Activated T-cell treated with anti-CD3 and anti-CD28 coated beads for 4 hours (primary cell): ENCODE data around the gene CNTNAP1.

Experiments
- DNase-seq: peaks from one replicate; pipeline ENCODE4 v3.0.0-alpha.2; 2020

The CNTNAP1 gene

DNA sequence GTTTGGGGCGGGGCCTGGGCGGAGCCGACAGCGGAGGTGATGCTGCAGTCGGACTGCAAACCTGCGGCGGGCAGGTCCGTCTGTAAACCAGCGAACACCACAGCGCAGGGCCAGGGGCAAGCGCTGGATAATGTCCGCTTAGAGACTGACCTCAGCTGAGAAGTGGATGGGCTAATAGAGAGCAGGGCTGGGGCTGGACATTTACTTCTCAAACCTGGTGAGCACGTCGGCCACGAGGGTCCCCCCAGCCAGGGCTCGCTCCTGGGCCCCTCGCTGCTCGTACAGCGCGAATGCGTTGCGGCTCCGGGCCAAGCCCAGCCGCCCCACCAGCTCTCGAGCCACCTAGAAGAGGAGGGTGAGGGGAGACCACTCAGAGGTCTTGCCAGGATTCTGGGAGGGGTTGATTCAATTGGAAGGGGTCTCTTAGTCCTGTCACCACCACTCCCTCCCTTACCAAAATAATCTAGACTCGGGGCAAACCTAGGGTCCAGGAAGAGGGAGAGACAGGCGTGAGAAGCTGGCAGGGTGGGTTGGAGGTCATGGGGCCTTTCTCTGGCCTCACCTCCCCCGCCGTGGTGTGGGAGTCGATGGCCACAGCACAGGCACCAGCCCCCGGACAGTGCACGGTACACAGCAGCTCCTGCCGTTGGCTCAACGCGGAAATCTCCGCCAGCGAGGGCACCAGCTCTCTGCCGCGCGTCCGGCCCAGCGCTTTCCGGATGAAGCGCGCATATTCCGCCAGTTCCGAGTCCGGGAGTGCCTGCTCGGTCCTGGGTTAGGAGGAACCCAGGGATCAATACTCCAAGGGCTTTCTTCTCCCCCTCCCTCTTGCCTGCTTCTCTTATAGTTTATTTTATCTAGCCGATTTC, 11.3 kb upstream of the CNTNAP1 start:
- no peak for DNase-seq

DNA sequence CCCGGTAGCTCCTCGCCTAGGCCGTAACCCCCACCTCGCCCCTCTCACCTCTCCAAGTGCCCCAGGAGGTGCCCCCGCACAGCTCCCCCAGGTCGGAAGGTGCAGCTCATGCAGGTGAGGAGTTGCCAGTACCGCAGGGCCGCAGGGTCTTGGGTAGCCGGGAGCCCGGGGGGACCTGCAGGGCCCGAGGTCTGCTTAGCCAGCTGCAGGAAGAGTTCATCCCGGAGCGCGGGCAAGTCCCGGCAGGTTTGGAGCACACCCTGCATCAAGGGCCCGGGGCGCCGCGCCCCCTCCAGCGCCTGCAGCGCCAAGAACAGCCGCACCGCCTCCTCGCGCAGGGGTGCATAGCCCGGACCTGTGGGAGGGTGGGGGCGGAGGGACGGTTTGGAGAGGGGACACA, 10.3 kb upstream of the CNTNAP1 start:
- DNase-seq: no peak

DNA sequence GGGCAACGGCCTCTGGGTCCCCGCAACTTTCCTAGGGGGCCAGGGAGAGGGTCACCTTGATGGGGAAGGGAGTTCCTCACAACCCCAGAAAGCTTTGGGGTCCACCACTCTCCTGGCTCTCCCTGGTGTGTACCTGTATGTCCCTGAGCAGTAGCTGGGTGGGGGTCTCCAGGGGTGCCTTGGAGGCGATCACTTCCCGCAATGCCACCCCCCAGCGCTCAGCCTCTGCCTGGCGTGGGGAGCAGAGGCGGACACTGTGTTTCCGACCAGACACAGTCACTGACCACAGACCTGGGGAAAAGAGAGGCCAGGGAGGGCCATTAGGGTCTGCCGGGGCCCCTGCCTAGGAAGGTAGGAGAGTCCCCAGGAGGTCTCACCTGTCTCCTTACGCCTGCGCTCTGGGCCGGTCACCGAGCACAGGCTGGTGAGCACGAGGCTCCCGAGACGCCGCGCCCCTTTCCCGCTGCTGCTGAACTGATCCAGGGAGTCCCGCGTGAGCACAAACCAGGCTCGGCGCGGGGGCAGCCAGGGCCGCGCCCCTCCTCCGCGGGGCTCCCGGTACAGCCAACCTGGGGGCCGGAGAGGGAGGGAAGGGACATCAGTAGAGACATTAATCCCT, 9.0 kb upstream of the CNTNAP1 start:
- DNase-seq: no peak

DNA sequence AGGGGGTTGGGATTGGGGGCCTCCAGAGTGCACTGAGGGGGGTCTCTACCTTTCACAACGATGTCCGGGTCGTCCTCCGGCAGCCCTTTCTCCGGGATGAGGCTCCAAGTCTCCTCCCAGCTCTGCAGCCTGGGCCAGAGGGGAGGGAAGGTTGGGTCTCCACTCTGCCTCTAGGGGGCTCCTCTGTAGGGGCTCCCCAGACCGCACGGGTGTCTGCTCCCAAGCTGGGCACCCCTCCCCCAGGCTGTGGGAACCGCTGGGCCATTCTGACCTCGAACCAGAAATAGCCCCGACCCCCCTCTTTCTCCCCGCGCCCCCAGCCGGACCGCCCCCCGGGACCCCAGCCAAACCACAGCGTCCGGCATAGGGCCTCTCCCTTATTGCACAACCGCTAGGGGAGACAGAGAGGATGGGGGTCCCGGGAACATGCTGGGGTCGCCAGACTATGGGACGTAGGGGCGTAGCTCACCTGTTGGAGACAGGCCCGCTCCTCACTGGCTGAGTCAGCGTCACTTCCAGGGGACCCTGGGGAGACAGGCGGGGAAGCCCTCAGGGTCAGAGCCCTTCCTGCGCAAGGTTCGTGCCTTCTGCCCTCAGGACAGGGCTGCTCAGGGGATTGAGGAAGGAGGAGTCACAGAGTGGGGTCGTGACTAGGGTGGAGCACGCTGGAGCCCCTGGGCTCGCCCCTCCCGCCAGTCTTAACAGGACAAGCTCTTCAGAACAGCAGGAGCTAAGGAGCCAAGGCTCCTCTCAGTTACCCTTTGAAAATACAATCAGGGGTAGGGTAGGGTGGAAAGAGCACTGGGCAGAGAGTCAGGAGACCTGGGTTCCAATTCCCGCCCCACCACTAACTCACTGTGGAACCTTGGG, 8.2 kb upstream of the CNTNAP1 start:
- DNase-seq: no peak

DNA sequence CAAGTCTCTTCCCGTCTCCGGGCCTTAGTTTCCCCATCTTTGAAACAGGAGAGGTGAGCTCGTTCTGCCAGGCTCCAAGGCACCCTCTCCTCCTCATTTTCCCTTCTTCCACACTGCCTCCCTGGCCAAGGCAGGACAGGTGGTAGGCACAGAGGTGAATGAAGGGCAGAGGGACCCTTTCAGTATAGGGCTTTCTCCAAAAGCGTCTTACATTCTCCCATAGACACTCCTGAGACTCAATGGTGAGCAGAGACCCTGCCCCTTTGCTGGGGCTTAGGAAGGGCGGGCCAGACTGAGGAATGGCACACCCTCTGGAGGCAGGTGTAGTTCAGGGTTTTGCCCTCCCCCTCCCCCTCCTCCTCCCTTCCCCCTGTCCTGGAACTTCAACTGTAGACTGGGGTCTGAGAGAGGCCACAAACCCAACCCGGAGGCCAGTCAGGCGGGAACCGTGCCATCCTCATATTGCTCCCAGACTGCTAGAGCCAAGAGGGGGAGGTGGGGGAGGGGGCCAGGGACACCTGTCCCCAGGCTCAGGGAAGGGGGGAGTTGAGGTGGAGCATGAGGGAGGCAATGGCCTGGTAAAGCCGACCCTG, 7.5 kb upstream of the CNTNAP1 start:
- DNase-seq: no peak

DNA sequence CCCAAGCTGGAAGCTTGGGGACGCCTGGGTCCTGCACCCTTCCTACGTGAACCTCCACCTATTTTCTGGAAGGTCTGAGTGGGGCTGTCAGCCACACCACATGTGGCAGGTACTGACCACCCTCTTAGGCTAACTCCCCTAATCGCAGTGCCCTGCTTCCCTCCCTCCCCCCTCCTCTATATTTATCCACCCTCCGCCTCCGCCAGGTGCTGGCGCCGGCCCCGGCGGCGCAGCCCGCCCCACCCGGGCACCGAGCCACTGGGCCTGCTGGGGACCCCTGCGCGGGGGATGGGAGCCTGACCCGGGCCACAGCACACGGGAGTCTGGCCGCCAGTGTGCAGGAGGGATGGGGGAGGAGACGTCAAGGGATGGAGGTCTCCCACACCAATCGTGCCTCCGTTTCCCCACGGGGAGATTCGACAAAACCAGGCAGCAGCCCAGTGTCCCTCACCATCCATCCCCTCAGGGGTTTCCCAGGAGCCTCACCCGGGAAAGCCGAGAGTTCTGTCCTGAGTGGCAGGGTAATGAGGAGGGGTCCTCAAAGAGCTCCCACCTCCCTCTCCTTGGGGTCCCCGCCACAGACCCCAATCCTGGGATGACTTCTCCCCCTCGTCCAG, 6.9 kb upstream of the CNTNAP1 start:
- no peak for DNase-seq

DNA sequence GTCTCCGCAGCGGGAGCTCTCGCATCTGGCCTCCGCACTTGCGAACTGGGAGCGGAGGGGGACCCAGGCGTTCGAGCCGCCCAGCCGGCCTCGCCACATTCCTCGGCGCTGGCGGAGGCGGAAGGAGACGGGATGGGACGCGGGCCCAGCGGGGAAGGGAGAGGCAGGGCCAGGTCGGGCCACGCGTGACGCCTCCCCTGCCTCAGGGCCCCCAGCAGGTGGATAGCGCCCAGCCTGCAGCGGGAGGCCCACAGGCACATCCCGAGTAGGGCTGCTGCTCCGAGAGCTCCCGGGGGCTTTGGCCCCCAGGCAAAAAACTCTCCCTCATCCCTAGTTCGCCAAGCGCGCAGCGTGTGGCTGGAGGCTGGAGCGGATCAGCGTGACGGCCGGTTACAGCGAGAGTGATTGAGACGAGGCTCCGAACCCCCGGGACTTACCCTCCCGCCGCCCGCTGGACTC, 6.3 kb upstream of the CNTNAP1 start:
- no peak for DNase-seq

DNA sequence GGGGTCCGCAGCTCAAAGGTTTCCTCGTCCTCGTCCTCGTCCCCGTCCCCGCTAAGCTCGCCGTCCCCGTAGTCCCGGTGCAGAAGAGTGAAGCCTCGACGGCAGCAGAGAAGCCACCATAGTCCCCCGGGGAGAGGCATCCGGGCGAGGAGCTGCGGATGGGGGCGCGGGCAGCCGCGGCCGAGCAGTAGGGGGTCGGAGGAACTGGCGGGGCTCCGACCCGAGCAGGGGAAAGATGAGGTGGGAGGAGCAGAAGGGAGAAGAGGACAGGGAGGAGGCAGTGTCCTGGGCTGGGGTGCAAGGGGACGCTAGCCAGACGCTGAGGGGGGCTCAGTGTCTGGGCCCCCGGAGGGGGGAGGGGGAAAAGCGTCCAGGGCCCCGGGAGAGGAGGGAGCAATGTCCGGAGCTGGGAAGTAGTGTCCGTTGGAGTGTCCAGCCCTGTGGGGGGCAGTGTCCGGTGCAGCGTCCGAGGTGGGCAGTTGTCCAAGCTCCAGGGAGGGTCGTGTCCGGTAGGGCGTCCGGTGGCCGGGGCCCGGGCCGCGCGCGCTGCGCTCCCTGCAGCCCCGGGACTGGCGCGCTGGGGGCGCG, 5.8 kb upstream of the CNTNAP1 start, which contains the start of gene PLEKHH3:
Gene PLEKHH3 (minus strand): TSS at position 571 of the 588 bp plus-strand sequence. CDS start 431 bp downstream, at position 140.
- DNase-seq: no peak

DNA sequence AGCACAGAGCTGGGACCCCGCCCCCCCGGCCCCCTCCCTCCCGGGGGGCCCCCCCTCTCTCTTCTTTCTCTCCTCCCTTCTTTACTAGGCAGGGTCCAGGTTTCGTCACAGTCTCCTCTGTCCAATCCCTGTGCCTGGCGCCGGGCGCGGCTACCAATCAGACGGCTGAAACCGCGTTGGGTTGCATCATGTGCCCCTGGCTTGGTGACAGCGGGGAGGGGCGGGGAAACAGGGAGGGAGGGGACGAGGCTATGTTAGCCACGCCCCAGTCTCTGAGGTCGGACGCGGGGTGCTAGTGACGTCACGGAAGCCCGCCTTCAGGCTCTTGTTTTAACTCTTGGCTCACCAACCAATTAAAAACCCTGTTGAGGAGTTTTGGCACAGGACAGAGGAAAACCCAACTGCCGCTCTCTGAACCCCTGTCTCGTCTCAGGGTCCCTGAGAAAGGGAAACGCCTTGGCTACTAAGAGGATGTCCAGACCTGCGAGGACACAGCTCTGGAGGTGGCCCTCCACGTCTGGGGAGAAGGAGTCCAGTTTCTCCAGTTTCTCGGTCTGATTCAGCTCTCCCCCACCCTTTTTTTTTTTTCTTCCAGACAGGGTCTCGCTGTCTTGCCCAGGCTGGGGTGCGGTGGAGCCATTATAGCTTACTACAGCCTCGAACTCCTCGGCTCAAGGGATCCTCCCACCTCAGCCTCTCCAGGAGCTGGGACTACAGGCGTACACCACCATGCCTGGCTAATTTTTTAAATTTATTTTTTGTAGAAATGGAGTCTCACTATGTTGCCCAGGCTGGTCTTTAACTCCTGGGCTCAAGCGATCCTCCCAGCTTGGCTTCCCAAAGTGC, 5.1 kb upstream of the CNTNAP1 start:
- peak; percentile 99 for DNase-seq

DNA sequence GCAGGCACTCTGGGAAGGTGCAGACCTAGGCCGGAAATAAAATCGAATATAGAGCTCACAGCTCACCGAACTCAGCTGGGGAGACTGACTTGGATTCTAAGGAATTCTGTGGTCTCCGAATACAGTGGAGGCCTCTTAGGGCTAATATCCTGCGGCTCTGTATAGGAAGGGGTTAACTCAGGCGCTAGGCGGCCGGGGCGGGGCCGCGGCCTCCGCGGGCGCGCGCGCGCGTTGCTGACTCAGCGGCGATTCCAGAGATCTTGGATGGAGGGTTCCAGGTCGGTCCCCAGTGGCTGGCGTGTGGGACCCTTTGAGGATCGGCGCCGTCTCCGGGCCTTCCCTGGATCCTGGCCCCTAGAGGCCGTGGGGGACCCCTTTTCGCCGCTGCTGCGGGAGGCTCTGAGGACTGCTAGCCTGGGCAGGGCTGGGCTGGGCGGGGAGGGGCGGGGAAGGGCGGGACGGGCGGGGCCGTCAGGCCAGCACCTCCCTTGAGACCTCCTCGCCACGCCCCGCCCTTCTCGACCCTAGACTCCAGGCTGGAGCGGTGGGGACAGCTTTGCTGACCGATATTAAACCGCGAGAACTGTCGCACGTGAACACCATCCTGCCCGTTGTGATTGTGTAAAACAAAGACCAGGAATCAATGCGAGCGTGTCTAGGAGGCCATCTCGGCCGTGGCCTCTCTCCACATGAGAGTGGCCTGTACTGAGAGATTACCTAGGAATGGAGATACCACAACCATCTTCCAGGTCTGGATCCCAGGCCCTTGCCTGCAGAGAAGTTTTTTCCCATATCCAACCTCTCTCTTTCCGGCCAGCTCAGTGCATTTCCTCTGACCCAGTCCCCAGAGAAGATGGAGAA, 4.2 kb upstream of the CNTNAP1 start:
- DNase-seq: peak; percentile 63

DNA sequence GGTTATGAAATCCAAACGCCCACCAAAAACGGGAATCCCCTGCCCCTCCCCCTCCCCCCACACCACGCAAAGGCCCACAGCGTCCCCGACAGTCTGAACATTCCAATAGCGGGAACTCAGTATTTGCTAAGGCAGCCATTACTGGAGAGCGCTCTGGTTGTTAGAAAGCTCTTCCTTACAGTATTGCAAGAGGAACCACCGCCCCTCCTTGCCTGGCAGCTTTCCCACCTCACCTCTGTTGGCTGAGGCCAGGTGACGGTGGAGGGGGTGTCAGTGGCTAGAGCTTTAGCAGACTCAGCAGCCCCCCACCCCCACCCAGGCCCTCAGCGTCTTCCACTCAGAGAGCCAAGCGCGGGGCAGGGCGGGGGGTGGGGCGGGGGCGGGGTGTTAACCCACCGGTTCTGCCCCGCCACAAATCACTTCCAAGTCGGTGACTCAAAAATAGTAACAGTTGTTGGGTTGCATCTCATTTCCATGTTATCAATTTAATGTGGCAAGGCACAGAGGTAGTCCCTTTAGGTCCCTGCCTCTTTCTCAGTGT, 3.3 kb upstream of the CNTNAP1 start:
- no peak for DNase-seq

DNA sequence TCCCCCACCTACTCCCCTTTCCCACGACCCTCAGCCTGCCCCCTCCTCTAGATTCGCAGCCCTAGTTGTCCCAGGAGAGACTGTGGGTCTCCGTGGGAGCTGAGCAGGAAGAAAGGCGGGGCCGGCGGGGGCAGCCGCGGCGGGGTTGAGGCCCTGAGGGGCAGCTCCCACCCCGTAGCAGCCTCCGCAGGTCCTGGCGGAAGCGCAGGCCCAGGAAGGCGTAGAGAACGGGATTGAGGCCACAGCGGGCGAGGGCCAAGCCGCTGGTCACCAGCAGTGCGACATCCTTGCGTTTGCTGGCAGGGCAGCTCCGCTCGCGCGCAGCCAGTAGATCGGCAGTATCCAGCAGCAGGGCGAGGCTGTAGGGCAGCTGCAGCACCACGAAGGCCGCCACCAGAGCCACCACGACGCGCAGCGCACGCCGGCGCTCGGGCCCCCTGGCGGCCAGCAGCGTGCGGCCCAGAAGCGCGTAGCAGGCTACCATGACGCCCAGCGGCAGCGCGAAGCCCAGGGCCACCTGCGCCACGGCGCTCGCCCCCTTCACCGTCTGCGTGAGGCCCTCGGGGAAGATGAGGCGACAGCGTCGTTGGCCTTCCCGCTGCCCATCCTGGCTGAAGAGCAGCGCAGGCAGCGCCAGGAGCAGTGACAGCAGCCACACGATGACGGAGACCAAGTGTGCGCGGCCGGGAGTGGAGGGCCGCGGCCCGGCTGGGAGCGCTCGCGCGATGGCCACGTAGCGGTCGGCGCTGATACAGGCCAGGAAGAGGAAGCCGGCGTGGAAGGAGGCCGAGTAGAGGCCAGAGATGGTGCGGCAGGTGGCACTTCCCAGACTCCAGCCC, 2.6 kb upstream of the CNTNAP1 start:
- DNase-seq: no peak

DNA sequence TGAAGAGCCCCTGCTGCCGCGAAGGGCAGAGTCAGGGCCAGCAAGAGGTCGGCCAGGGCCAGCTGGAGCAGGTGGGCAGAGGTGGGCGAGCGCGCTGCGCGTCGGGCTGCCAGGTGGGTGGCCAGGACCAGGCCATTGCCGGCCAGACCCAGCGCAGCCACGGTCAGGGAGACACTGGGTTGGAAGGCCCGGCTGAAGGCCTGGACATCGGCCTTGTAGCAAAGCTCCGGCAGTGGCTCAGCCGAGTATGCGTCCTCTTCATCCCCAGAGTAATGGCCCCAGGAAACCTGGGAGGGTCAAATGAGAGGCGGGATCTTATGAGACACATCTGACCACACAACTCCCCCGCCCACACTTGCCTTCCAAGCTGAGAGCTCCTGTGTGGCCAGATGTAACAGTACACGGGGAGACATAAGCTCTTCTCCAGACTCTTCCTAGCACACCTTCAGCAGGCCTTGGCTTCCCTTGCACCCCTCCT, 2.0 kb upstream of the CNTNAP1 start:
- no peak for DNase-seq

DNA sequence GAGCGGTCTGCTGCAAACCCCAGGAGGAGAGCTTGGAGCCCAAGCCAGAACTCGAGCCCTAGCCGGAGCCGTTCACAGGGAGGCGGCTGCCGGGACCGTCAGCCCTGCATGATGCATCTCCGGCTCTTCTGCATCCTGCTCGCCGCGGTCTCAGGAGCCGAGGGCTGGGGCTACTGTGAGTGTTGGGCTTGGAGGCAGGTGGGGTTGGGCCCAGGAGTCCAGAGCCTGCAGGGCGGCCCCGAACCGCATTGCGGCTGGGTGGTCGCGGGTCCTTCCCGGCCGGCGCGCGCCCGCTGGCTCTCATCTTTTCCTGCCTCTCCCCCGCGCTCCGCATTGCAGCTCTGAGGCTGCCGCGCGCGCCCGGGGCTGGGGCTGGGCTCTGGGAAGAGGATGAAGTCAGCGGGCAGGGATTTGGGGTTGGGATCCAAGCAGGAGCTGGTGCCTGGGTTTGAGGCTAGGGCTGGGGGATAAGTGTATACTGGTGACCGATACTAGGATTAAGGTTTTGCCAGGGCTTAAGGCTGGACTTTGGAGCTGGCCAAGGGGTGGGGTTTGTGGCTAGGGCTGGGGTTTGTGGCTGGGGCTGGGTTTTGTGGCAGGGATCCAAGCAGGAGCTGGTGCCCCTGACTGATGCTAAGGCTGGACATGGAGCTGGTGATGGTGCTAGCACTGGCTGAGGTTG, 532 bp downstream of the CNTNAP1 start:
- no peak for DNase-seq

DNA sequence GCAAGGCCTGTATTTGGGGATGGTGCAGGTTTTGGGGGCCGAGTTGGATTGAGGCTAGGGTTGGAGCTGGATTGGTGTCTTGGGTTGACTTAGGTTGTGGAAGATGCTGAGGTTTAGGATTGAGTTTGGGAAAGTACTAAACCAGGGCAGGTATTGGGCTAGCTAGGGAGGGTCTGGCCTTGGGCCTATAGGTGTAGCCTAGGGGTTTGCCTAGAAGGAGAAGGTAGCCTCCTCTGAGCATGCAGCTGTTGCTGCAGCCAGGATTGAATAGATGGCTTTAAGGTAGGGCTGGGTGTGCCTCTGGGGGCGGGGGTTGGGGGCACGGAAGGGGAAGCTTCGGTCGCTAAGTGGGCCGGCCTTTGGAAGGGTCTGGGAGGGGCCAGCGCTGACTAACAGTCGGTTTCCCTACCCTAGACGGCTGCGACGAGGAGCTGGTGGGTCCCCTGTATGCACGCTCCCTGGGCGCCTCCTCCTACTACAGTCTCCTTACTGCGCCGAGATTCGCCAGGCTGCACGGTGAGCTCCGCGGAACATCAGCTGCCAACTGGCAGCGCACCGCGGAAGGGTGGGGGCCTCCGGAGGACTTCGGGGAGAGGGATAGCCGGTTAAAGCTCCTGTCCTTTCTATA, 1.2 kb downstream of the CNTNAP1 start:
- DNase-seq: no peak

DNA sequence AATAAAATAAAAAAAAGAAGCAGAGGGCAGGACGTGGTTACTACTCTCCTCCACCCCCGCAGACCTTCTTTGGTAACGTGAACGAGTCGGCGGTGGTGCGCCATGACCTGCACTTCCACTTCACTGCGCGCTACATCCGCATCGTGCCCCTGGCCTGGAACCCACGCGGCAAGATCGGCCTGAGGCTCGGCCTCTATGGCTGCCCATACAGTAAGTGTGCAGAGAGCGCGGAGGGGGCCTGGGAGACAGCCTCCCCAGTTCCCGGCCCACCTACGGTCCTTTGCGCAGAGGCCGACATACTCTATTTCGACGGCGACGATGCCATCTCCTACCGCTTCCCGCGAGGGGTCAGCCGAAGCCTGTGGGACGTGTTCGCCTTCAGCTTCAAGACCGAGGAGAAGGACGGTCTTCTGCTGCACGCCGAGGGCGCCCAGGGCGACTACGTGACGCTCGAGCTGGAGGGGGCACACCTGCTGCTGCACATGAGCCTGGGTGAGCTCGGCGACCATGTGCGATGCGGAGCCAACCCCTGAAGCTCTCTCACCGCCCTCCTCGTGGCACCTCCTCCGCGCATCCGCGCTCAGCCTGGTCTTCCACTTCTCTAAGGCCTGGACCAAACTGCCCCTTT, 2.7 kb downstream of the CNTNAP1 start:
- DNase-seq: no peak

DNA sequence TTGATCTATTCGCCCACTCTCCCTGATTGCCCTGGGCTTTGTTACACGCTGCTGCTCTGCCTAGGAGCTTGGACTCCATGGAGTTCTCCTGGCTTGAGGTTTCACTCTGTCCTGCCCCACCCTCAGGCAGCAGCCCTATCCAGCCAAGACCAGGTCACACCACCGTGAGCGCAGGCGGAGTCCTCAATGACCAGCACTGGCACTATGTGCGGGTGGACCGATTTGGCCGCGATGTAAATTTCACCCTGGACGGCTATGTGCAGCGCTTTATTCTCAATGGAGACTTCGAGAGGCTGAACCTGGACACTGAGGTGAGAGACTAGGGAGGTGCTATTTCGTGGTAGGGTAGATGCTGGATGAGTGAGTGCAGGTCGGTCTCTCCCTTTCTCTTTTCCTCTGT, 3.5 kb downstream of the CNTNAP1 start:
- DNase-seq: no peak
